Activated effector memory CD4-positive, alpha-beta T cell treated with anti-CD3 and anti-CD28 coated beads, Interleukin-2, amount 50 U/mL, for 16 hours (primary cell): ENCODE results near the gene PPP3CA.
"Not testable (repeated sequence)": the region's sequence is repeated elsewhere in the genome, so short reads cannot be mapped to it uniquely, and the experiment has no call there.

Experiments used
- DNase-seq: peaks from one replicate; pipeline ENCODE4 v3.0.0-alpha.2; 2020

Gene PPP3CA

GRCh38 chr4:101201421-101201820, 145.9 kb downstream of the PPP3CA start:
- no peak for DNase-seq

- no peak for DNase-seq
These were observed 146.8 kb downstream of the PPP3CA start for GRCh38 chr4:101200561-101200960.

- DNase-seq, result no peak
These were observed 147.6 kb downstream of the PPP3CA start for GRCh38 chr4:101199507-101200285.

GRCh38 chr4:101198682-101199339, 148.5 kb downstream of the PPP3CA start:
- DNase-seq, result no peak

- DNase-seq, result no peak
These were observed 150.0 kb downstream of the PPP3CA start for GRCh38 chr4:101197350-101197749.

- no peak for DNase-seq
These were observed 155.1 kb downstream of the PPP3CA start for GRCh38 chr4:101192244-101192643.

GRCh38 chr4:101191302-101192098, 155.8 kb downstream of the PPP3CA start:
- no peak for DNase-seq

- no peak for DNase-seq
These were observed 156.6 kb downstream of the PPP3CA start for GRCh38 chr4:101190751-101191150.

GRCh38 chr4:101188906-101189305, 158.4 kb downstream of the PPP3CA start:
- DNase-seq, result no peak

- no peak for DNase-seq
These were observed 159.5 kb downstream of the PPP3CA start for GRCh38 chr4:101187841-101188240.

- no peak for DNase-seq
These were observed 160.7 kb downstream of the PPP3CA start for GRCh38 chr4:101186567-101187184.

- no peak for DNase-seq
These were observed 162.7 kb downstream of the PPP3CA start for GRCh38 chr4:101184668-101185067.

GRCh38 chr4:101183666-101184373, 163.5 kb downstream of the PPP3CA start:
- no peak for DNase-seq

- DNase-seq, result no peak
These were observed 164.1 kb downstream of the PPP3CA start for GRCh38 chr4:101183221-101183620.

GRCh38 chr4:101182688-101183087, 164.6 kb downstream of the PPP3CA start:
- not testable (repeated sequence) for DNase-seq

- no peak for DNase-seq
These were observed 168.6 kb downstream of the PPP3CA start for GRCh38 chr4:101178731-101179130.

- no peak for DNase-seq
These were observed 170.2 kb downstream of the PPP3CA start for GRCh38 chr4:101177154-101177553.

GRCh38 chr4:101175896-101176676, 171.2 kb downstream of the PPP3CA start:
- DNase-seq, result no peak

- DNase-seq, result no peak
These were observed 172.5 kb downstream of the PPP3CA start for GRCh38 chr4:101174679-101175345.

- no peak for DNase-seq
These were observed 175.0 kb downstream of the PPP3CA start for GRCh38 chr4:101172369-101172768.

- no peak for DNase-seq
These were observed 175.6 kb downstream of the PPP3CA start for GRCh38 chr4:101171747-101172146.
